ENCODE measurements around the gene NUAK1. TPM values are rescaled to one million over a fixed set of nuclear protein-coding genes. Genes with fewer than 3 reads are reported as not detected.

NUAK1 gene
- total and polyA plus RNA-seq, 2 experiments from 2014 or later = 5.4 to 16.9 TPM

- Histone ChIP-seq H3K27ac (ENCODE audit: low read depth) (0 out of 2 replicates have a peak overlapping the region, but pooled peaks have one; percentile 2), H3F3A (replicated peaks; ENCODE audit: low read depth) (no peaks in the 10 kb centered on the region), H3K9me2 (ENCODE audit: insufficient read depth) (no peaks in the 10 kb centered on the region), H3K36me3 (ENCODE audit: insufficient read depth) (no peaks in the 10 kb centered on the region), H3K4me3 (no peak overlapping the region), H3K4me2 (no peak overlapping the region), H3K79me2 (replicated peaks; ENCODE audit: insufficient read depth) (peaks cover 100% of the 10 kb centered on the region), H2AFZ (no peak overlapping the region), H4K20me1 (replicated peaks; ENCODE audit: insufficient read depth) (no peaks in the 10 kb centered on the region), H3K4me1 (ENCODE audit: insufficient read depth) (peaks cover 58% of the 10 kb centered on the region), H3K27me3 (ENCODE audit: insufficient read depth) (no peaks in the 10 kb centered on the region)
- Mint-ChIP-seq H3K4me1 (peaks cover 55% of the 10 kb centered on the region), H3K4me3 (no peak overlapping the region), H3K9me3 (no peaks in the 10 kb centered on the region), H3K27me3 (ENCODE audit: insufficient read depth, low read depth, poor library complexity) (peaks cover 1% of the 10 kb centered on the region), H3K36me3 (ENCODE audit: low read depth) (no peaks in the 10 kb centered on the region), H3K27ac (no peak overlapping the region)
- DNase-seq (ENCODE audit: low spot score) (no peak), ATAC-seq (no peak)
- TF ChIP-seq POLR2AphosphoS5 (IDR thresholded peaks at IDR 0.05; ENCODE audit: low read depth) (no peak), ZNF114 (CRISPR knock-in tag; IDR thresholded peaks at IDR 0.05) (no peak), CREB1 (CRISPR knock-in tag; IDR thresholded peaks at IDR 0.05; ENCODE audit: low read depth) (no peak), JUNB (IDR thresholded peaks at IDR 0.05; ENCODE audit: unreplicated experiment) (no peak), NANOG (IDR thresholded peaks at IDR 0.05; ENCODE audit: borderline replicate concordance) (no peak), EZH2phosphoT487 (IDR thresholded peaks at IDR 0.05; ENCODE audit: unreplicated experiment) (no peak), ZNF331 (CRISPR knock-in tag; IDR thresholded peaks at IDR 0.05; ENCODE audit: low read depth) (no peak), STAT1 (IDR thresholded peaks at IDR 0.05; ENCODE audit: unreplicated experiment) (no peak), EZH2 (IDR thresholded peaks at IDR 0.05; ENCODE audit: low read depth, unreplicated experiment) (no peak)
- TF ChIP-seq, protein P1, sequence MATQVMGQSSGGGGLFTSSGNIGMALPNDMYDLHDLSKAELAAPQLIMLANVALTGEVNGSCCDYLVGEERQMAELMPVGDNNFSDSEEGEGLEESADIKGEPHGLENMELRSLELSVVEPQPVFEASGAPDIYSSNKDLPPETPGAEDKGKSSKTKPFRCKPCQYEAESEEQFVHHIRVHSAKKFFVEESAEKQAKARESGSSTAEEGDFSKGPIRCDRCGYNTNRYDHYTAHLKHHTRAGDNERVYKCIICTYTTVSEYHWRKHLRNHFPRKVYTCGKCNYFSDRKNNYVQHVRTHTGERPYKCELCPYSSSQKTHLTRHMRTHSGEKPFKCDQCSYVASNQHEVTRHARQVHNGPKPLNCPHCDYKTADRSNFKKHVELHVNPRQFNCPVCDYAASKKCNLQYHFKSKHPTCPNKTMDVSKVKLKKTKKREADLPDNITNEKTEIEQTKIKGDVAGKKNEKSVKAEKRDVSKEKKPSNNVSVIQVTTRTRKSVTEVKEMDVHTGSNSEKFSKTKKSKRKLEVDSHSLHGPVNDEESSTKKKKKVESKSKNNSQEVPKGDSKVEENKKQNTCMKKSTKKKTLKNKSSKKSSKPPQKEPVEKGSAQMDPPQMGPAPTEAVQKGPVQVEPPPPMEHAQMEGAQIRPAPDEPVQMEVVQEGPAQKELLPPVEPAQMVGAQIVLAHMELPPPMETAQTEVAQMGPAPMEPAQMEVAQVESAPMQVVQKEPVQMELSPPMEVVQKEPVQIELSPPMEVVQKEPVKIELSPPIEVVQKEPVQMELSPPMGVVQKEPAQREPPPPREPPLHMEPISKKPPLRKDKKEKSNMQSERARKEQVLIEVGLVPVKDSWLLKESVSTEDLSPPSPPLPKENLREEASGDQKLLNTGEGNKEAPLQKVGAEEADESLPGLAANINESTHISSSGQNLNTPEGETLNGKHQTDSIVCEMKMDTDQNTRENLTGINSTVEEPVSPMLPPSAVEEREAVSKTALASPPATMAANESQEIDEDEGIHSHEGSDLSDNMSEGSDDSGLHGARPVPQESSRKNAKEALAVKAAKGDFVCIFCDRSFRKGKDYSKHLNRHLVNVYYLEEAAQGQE (IDR thresholded peaks at IDR 0.05; ENCODE audit: unreplicated experiment) = no peak
- TF ChIP-seq, protein P2, sequence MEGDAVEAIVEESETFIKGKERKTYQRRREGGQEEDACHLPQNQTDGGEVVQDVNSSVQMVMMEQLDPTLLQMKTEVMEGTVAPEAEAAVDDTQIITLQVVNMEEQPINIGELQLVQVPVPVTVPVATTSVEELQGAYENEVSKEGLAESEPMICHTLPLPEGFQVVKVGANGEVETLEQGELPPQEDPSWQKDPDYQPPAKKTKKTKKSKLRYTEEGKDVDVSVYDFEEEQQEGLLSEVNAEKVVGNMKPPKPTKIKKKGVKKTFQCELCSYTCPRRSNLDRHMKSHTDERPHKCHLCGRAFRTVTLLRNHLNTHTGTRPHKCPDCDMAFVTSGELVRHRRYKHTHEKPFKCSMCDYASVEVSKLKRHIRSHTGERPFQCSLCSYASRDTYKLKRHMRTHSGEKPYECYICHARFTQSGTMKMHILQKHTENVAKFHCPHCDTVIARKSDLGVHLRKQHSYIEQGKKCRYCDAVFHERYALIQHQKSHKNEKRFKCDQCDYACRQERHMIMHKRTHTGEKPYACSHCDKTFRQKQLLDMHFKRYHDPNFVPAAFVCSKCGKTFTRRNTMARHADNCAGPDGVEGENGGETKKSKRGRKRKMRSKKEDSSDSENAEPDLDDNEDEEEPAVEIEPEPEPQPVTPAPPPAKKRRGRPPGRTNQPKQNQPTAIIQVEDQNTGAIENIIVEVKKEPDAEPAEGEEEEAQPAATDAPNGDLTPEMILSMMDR (conservative IDR thresholded peaks at IDR 0.05; ENCODE audit: low read depth in 2 of 2) = no peak
- TF ChIP-seq, protein P3, sequence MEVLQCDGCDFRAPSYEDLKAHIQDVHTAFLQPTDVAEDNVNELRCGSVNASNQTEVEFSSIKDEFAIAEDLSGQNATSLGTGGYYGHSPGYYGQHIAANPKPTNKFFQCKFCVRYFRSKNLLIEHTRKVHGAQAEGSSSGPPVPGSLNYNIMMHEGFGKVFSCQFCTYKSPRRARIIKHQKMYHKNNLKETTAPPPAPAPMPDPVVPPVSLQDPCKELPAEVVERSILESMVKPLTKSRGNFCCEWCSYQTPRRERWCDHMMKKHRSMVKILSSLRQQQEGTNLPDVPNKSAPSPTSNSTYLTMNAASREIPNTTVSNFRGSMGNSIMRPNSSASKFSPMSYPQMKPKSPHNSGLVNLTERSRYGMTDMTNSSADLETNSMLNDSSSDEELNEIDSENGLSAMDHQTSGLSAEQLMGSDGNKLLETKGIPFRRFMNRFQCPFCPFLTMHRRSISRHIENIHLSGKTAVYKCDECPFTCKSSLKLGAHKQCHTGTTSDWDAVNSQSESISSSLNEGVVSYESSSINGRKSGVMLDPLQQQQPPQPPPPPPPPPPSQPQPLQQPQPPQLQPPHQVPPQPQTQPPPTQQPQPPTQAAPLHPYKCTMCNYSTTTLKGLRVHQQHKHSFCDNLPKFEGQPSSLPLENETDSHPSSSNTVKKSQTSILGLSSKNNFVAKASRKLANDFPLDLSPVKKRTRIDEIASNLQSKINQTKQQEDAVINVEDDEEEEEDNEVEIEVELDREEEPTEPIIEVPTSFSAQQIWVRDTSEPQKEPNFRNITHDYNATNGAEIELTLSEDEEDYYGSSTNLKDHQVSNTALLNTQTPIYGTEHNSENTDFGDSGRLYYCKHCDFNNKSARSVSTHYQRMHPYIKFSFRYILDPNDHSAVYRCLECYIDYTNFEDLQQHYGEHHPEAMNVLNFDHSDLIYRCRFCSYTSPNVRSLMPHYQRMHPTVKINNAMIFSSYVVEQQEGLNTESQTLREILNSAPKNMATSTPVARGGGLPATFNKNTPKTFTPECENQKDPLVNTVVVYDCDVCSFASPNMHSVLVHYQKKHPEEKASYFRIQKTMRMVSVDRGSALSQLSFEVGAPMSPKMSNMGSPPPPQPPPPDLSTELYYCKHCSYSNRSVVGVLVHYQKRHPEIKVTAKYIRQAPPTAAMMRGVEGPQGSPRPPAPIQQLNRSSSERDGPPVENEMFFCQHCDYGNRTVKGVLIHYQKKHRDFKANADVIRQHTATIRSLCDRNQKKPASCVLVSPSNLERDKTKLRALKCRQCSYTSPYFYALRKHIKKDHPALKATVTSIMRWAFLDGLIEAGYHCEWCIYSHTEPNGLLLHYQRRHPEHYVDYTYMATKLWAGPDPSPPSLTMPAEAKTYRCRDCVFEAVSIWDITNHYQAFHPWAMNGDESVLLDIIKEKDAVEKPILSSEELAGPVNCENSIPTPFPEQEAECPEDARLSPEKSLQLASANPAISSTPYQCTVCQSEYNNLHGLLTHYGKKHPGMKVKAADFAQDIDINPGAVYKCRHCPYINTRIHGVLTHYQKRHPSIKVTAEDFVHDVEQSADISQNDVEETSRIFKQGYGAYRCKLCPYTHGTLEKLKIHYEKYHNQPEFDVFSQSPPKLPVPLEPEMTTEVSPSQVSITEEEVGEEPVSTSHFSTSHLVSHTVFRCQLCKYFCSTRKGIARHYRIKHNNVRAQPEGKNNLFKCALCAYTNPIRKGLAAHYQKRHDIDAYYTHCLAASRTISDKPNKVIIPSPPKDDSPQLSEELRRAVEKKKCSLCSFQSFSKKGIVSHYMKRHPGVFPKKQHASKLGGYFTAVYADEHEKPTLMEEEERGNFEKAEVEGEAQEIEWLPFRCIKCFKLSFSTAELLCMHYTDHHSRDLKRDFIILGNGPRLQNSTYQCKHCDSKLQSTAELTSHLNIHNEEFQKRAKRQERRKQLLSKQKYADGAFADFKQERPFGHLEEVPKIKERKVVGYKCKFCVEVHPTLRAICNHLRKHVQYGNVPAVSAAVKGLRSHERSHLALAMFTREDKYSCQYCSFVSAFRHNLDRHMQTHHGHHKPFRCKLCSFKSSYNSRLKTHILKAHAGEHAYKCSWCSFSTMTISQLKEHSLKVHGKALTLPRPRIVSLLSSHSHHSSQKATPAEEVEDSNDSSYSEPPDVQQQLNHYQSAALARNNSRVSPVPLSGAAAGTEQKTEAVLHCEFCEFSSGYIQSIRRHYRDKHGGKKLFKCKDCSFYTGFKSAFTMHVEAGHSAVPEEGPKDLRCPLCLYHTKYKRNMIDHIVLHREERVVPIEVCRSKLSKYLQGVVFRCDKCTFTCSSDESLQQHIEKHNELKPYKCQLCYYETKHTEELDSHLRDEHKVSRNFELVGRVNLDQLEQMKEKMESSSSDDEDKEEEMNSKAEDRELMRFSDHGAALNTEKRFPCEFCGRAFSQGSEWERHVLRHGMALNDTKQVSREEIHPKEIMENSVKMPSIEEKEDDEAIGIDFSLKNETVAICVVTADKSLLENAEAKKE (CRISPR knock-in tag; IDR thresholded peaks at IDR 0.05) = no peak
- TF ChIP-seq, protein P4, sequence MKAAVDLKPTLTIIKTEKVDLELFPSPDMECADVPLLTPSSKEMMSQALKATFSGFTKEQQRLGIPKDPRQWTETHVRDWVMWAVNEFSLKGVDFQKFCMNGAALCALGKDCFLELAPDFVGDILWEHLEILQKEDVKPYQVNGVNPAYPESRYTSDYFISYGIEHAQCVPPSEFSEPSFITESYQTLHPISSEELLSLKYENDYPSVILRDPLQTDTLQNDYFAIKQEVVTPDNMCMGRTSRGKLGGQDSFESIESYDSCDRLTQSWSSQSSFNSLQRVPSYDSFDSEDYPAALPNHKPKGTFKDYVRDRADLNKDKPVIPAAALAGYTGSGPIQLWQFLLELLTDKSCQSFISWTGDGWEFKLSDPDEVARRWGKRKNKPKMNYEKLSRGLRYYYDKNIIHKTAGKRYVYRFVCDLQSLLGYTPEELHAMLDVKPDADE (IDR thresholded peaks at IDR 0.05) = no peak
Measured at GRCh38 chr12:106123110-106123509, 15.6 kb downstream of the NUAK1 start.

Measured in GM23338 (cell line).